ENCODE measurements around the gene KCNMA1. TPM values are rescaled to one million over a fixed set of nuclear protein-coding genes. Genes with fewer than 3 reads are reported as not detected.

Gene KCNMA1
- polyA plus RNA-seq, 1 donor from 2014 or later = 60.8 TPM

DNA sequence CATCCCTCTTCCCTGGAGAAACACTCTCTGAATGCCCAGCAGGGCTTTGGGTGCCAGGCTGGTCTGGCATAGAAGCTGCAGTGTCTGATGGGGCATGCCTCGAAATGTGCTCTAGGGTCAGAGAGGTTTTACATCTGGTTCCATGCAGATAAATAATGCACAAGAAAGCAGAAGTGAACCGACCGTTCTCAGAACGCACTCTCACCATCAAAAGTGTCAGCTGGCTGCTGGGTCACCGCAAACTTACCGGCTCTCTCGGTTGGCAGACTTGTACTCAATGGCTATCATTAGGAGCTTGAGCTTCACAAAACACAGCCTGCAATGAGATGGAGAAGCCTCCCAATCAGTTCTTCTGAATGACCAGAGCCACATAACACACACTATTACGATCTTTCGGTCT, 610.0 kb downstream of the KCNMA1 start:
- no peaks in the 10 kb centered on the region for H4K20me1 ChIP-seq (ENCODE audit: insufficient read depth)
- TF ChIP-seq, protein P1, sequence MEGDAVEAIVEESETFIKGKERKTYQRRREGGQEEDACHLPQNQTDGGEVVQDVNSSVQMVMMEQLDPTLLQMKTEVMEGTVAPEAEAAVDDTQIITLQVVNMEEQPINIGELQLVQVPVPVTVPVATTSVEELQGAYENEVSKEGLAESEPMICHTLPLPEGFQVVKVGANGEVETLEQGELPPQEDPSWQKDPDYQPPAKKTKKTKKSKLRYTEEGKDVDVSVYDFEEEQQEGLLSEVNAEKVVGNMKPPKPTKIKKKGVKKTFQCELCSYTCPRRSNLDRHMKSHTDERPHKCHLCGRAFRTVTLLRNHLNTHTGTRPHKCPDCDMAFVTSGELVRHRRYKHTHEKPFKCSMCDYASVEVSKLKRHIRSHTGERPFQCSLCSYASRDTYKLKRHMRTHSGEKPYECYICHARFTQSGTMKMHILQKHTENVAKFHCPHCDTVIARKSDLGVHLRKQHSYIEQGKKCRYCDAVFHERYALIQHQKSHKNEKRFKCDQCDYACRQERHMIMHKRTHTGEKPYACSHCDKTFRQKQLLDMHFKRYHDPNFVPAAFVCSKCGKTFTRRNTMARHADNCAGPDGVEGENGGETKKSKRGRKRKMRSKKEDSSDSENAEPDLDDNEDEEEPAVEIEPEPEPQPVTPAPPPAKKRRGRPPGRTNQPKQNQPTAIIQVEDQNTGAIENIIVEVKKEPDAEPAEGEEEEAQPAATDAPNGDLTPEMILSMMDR (IDR thresholded peaks at IDR 0.05; ENCODE audit: poor library complexity, severe bottlenecking) = no peak
- no peak for TF ChIP-seq EP300 (conservative IDR thresholded peaks at IDR 0.05; ENCODE audit: poor library complexity, severe bottlenecking)
- no peak for TF ChIP-seq POLR2AphosphoS5 (IDR thresholded peaks at IDR 0.05)
- no peak for TF ChIP-seq MXI1 (conservative IDR thresholded peaks at IDR 0.05; ENCODE audit: poor library complexity, severe bottlenecking)
- TF ChIP-seq RAD21 (conservative IDR thresholded peaks at IDR 0.05) = no peak
- no peak for TF ChIP-seq TAF1 (IDR thresholded peaks at IDR 0.05; ENCODE audit: low read depth)
- TF ChIP-seq, protein P2, sequence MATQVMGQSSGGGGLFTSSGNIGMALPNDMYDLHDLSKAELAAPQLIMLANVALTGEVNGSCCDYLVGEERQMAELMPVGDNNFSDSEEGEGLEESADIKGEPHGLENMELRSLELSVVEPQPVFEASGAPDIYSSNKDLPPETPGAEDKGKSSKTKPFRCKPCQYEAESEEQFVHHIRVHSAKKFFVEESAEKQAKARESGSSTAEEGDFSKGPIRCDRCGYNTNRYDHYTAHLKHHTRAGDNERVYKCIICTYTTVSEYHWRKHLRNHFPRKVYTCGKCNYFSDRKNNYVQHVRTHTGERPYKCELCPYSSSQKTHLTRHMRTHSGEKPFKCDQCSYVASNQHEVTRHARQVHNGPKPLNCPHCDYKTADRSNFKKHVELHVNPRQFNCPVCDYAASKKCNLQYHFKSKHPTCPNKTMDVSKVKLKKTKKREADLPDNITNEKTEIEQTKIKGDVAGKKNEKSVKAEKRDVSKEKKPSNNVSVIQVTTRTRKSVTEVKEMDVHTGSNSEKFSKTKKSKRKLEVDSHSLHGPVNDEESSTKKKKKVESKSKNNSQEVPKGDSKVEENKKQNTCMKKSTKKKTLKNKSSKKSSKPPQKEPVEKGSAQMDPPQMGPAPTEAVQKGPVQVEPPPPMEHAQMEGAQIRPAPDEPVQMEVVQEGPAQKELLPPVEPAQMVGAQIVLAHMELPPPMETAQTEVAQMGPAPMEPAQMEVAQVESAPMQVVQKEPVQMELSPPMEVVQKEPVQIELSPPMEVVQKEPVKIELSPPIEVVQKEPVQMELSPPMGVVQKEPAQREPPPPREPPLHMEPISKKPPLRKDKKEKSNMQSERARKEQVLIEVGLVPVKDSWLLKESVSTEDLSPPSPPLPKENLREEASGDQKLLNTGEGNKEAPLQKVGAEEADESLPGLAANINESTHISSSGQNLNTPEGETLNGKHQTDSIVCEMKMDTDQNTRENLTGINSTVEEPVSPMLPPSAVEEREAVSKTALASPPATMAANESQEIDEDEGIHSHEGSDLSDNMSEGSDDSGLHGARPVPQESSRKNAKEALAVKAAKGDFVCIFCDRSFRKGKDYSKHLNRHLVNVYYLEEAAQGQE (IDR thresholded peaks at IDR 0.05; ENCODE audit: borderline replicate concordance) = no peak
- TF ChIP-seq EZH2 (IDR thresholded peaks at IDR 0.05; ENCODE audit: borderline replicate concordance, insufficient read depth, low read length, poor library complexity, severe bottlenecking) = no peak
- no peak for TF ChIP-seq SMC3 (conservative IDR thresholded peaks at IDR 0.05; ENCODE audit: poor library complexity)
- no peaks in the 10 kb centered on the region for H3K27me3 ChIP-seq (ENCODE audit: insufficient read depth, low read depth, low read length)
- H3K4me2 ChIP-seq (ENCODE audit: low read length) = no peak overlapping the region
- no peak overlapping the region for H3K9ac ChIP-seq (ENCODE audit: low read length)
- no peaks in the 10 kb centered on the region for H3K79me2 ChIP-seq (replicated peaks; ENCODE audit: insufficient read depth, low read length)
- H2AFZ ChIP-seq (ENCODE audit: low read depth, low read length) = no peak overlapping the region
- no peaks in the 10 kb centered on the region for H3K9me2 ChIP-seq (ENCODE audit: insufficient read depth, low read length)
- H3K9me3 ChIP-seq (ENCODE audit: low read length) = no peaks in the 10 kb centered on the region
- H3K36me3 ChIP-seq (ENCODE audit: insufficient read depth, low read length) = no peaks in the 10 kb centered on the region
- no peaks in the 10 kb centered on the region for H3F3A ChIP-seq (ENCODE audit: insufficient read depth, low read length, poor library complexity, severe bottlenecking)
- H3K4me3 ChIP-seq (ENCODE audit: low read length) = no peak overlapping the region
- no peak overlapping the region for H3K27ac ChIP-seq (ENCODE audit: low read length)

DNA sequence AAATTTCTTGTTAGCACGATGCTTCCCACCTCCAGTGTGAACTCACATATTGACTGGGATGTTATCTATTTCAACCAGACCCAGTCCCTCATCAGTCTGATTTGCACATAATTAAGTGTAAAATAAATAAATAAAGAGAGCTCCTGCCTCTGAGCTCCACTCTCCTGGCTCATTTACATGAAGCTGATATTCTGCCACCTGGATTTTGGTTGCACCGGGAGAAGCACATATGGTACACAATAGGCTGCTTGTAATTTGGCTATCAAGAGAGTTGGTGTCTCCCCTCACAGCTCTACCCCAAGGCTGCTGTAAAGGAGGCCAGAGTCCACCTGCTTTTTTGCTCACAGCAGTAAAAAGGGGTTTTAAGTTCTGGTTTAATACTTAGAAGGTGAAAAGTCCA, 610.5 kb downstream of the KCNMA1 start:
- Histone ChIP-seq H3K79me2 (replicated peaks; ENCODE audit: insufficient read depth, low read length) (no peaks in the 10 kb centered on the region), H2AFZ (ENCODE audit: low read depth, low read length) (no peak overlapping the region), H3K27ac (ENCODE audit: low read length) (no peak overlapping the region), H3K9me3 (ENCODE audit: low read length) (no peaks in the 10 kb centered on the region), H3F3A (ENCODE audit: insufficient read depth, low read length, poor library complexity, severe bottlenecking) (no peaks in the 10 kb centered on the region), H3K9ac (ENCODE audit: low read length) (no peak overlapping the region), H3K4me3 (ENCODE audit: low read length) (no peak overlapping the region), H4K20me1 (ENCODE audit: insufficient read depth) (no peaks in the 10 kb centered on the region), H3K36me3 (ENCODE audit: insufficient read depth, low read length) (no peaks in the 10 kb centered on the region), H3K9me2 (ENCODE audit: insufficient read depth, low read length) (no peaks in the 10 kb centered on the region), H3K27me3 (ENCODE audit: insufficient read depth, low read depth, low read length) (no peaks in the 10 kb centered on the region), H3K4me2 (ENCODE audit: low read length) (no peak overlapping the region)
- TF ChIP-seq MXI1 (conservative IDR thresholded peaks at IDR 0.05; ENCODE audit: poor library complexity, severe bottlenecking) = no peak

DNA sequence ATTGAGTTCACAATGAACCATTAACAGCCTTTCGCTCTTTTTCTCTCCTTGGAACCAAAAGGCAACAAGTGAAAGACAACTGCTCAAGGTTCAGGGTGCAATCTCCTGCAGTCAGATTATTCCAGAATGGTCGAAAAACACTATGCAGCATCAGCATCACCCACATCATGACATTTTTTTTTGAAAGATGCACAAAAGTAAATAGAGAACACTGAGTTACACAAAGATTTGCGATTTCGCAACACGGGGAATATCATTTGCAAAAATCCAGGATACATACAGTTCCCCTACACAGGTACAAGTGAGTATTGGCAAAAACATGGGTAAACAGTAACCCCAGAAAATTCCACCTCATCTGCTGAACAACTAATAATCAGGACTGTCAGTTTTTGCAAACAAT, 611.5 kb downstream of the KCNMA1 start:
- Histone ChIP-seq H3K9me3 (ENCODE audit: low read length) (no peaks in the 10 kb centered on the region), H3K9me2 (ENCODE audit: insufficient read depth, low read length) (no peaks in the 10 kb centered on the region), H3K4me2 (ENCODE audit: low read length) (no peak overlapping the region), H3F3A (ENCODE audit: insufficient read depth, low read length, poor library complexity, severe bottlenecking) (no peaks in the 10 kb centered on the region), H3K27ac (ENCODE audit: low read length) (no peak overlapping the region), H3K79me2 (replicated peaks; ENCODE audit: insufficient read depth, low read length) (no peaks in the 10 kb centered on the region), H4K20me1 (ENCODE audit: insufficient read depth) (no peaks in the 10 kb centered on the region), H3K9ac (ENCODE audit: low read length) (no peak overlapping the region), H3K36me3 (ENCODE audit: insufficient read depth, low read length) (no peaks in the 10 kb centered on the region), H2AFZ (ENCODE audit: low read depth, low read length) (no peak overlapping the region), H3K27me3 (ENCODE audit: insufficient read depth, low read depth, low read length) (no peaks in the 10 kb centered on the region), H3K4me3 (ENCODE audit: low read length) (no peak overlapping the region)
- TF ChIP-seq, protein P1 (IDR thresholded peaks at IDR 0.05; ENCODE audit: poor library complexity, severe bottlenecking) = no peak
- TF ChIP-seq POLR2AphosphoS5 (IDR thresholded peaks at IDR 0.05) = no peak

All from neural cell (in vitro differentiated cells).